ENCODE results near the gene PLCD3. TPM values are rescaled to one million over a fixed set of nuclear protein-coding genes. Genes with fewer than 3 reads are reported as not detected.
"Not testable (repeated sequence)": the region's sequence is repeated elsewhere in the genome, so short reads cannot be mapped to it uniquely, and the experiment has no call there.

The PLCD3 gene
- total RNA-seq, 1 donor = 8.1 TPM

DNA sequence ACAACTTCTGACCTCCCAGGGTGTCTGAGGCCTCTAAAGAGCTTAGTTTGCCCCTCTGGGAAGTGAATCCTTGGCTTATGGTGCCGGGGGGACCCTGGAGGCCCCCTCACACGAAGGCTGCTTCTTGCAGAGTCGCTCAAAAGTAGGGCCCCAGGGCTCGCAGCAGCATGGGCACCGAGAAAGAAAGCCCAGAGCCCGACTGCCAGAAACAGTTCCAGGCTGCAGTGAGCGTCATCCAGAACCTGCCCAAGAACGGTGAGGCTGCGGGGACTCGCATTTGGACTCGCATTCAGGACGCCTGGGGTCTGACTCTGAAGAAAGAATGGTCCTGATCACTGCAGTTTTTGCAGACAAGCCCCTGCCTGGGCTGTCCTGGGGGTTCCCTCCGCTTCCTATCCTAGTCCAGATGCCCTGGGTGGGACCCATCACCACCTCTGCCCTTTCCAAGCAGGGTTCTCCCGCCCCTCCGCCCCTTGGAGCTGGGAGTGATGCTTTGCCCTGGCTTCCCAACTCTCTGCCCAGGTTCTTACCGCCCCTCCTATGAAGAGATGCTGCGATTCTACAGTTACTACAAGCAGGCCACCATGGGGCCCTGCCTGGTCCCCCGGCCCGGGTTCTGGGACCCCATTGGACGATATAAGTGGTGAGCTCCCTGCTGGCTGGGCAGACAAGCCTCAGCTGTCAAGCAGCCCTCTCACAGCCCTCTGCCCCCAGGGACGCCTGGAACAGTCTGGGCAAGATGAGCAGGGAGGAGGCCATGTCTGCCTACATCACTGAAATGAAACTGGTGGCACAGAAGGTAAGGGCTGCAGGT is 3.9 kb upstream of the PLCD3 start:
- DNase-seq (ENCODE audit: low read depth in 2 of 3, low spot score in 2 of 3) = no peak

DNA sequence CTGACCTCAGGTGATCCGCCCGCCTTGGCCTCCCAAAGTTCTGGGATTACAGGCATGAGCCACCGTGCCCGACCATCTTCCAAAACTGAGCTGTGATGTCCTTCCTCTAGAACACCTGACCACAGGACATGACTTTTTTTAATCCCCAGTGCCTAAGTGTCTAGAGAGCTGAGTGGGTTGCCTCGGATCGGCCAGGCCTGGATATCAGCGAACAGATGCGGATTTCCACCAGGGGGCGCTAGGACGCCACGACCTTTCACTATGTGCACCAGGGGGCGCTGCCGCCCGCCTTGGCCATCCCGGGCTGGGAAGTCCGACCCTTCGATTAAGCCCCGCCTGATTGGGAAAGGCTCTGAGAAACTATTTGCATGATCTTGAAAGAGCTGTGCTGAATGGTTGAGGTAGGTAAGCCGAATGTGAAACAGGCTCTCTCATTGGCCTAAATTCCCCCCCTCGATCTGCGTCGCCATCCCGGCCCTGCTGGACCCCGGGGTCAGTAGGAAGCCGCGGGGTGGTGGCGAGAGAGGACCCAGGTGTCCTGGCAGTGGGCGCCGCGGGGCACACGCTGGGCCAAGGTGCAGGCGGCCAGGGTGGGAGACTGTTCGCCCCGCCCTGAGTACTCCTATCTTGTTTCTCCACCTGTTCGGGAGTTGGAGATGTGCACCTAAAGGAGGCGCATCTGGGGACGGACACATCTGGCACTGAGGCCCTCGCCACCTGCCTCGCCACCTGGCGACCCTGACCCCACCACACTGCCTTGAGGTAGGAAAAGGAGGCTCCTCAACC is 3.1 kb upstream of the PLCD3 start, which contains the start of gene ACBD4:
Gene ACBD4, plus strand, starts transcription at position 496 of the 786 bp plus-strand sequence. CDS start 458 bp downstream, outside the sequence.
- peak; percentile 96 to 99 (median 99) for DNase-seq (ENCODE audit: low read depth in 2 of 3, low spot score in 2 of 3)

DNA sequence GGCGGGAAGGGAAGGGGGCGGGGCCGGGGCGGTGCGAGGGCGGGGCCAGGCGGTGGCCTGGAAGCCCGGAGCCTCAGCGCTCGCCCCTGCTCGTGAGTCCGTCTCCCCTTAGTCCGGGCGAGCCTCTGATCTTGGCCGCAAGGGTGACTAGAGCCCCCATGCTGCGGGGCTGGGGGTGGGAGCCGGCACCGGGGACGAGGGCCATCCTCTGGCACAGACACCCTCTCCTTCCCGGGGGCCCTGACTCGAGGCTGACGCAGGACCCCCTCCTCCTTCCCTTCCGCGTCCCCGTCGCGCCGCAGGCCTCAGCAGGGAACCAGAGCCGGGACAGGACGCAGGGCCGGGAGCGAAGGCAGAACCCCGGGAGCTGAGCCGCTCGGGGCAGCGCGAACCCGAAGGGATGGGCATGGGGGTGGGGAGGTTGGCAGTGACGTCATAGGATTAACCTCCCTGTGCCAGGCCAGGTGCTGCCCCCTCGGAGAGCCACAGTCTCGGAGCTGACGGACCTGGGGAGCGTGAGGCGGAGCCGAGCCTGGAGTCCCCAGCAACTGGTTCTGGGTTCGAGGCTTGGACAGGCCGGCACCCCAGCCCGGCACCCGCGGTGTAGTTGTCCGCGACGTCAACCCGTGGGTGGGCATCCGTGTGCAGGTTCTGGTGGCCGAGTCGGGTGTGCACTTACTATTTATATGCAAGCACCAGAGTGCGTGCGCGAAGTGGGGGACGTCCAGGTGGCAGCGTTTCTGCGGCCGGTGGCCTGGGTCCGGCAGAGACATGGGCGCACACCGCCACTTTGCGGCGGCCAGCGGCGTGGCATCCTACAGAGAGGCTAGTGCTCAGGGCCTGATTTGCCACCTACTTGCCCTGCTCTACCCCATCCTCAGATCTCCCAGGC is 503 bp upstream of the PLCD3 start:
- DNase-seq (ENCODE audit: low read depth in 2 of 3, low spot score in 2 of 3) = peak; percentile 71 to 73 (median 72)

DNA sequence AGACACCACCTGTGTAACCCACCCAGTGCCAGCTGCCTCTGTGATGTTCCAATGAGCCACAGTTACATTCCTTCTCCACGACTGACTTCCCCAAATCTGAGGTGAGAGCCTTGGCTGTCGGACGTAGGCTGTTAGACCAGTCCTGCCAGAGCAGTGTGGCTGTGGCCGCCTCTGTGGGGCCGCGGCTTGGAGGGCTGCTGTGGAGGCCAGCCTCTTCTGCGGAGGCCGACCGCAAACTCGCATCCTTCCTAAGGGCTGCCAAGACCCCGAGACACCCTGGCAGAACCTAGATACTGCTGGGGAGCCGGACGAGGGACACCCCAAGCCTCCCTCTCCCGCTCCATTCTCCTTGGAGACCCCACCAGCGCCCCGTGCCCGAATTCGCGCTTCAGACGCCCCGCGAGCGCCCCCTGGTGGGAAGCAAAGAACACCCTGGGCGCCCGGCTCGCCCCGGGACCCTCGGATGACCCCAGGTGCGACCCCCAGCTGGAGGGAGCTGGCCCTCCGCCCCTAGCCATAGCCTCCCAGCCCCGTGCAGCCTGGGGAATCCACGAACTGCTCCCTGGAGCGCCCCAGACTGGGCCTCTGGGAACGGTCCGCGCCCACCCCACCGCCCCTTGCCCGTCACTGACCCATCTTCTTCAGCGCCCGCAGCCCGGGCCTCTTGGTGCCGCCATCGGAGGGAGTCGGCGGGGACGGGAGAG is 547 bp downstream of the PLCD3 start:
- peak in 2 of 3 donors; percentile 50 to 60 for DNase-seq (ENCODE audit: low read depth in 2 of 3, low spot score in 2 of 3)

DNA sequence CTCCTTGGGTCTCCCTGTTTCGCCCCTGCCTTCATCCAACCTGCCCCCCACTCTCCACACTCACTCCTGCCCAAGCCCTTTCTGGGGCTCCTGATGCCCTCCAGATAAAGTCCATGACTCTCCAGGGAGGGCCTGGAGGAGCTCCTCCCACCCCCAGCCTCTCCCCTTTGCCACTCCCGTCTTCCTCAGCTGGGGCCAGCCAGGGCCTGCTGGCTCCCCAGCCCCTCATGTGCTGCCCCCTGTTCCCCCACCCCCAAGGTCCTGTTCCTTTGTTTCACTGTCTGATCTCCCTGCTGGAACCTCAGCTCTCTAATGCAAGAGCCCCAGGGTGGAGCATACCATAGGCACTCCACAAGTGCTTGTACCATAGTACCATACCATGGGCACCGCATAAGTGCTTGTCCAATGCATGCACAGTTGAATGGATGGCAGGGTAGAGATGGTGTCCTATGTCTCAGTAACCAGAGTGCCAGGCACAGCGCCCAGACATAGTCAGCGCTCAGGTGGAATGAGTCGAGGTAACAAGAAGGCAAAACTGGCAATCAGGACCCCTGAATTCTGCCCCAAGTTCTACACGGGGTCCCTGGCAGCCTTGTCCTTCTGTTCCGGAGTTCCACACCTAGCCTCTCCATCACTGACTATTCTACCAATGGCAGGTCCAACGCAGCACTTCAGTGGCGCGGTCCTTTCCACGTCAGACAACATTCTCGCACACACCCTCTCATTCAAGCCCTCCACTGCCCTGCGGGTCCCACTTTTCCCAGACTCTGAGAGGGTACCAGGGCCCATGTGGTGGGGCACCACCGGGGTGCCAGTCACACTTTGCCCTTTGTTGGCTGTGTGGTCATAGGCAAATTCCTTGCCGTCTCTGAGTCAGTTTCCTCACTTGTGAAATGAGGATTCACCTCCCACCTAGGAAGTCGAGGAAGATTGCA is 1.4 kb downstream of the PLCD3 start:
- DNase-seq (ENCODE audit: low read depth in 2 of 3, low spot score in 2 of 3) = no peak

DNA sequence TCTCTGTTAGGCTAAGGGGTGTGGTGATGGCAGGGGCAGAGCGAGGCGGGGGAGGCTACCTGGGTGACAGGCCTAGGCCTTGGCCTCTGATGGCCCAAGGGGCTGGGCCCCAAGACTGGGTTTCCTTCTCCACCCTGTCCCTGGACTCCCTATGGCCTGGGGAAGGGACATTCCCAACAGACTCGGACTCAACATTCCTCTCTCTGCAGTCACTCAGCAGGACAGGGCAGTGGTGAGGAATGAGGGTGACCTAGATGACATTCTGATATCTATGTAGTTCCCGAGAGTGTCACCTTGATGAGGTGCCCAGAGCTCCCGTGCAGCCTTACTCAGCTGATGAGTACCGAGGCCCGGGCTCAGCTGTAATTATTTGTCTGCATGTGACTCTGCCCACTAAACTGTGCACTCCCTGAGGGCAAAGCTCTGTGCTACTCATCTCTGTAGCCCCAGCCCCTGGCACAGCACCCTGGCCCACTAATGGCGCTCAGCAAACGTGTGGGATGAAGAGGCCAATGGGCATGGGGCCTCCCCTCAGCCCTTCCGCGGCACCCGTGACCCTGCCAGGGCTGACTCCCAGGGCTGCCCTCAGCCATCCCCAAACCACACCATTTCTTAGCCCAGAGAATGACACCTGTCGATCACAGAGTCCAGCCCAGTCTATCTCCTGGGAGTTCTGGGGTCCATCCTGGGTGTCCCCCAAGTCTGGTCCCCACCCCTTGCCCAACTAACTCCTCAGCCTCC is 2.2 kb downstream of the PLCD3 start:
- no peak for DNase-seq (ENCODE audit: low read depth in 2 of 3, low spot score in 2 of 3)

DNA sequence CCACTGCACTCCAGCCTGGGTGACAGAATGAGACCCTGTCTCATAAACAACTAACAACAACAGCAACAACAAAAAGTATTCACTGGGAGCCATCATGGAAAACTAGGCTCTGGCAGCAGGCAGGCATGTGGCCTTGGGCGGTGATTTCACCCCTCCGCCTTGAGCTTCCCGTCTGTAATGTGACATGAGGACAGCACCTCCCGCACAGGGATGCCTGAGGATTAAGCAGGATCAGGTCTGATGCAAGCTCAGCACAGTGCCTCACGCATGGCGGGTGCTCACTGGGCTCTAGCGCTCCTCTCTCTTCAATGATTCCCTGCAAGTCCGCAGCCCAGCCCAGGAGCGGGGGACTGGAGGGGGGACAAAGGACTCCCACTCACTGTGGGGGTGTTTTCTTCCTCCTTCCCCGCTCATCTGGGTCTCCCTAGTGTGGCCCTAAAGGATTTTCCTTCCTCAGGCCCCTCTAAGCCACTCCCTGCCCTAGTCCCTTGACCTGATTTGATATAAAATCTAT is 2.8 kb downstream of the PLCD3 start:
- DNase-seq (ENCODE audit: low read depth in 2 of 3, low spot score in 2 of 3) = no peak

DNA sequence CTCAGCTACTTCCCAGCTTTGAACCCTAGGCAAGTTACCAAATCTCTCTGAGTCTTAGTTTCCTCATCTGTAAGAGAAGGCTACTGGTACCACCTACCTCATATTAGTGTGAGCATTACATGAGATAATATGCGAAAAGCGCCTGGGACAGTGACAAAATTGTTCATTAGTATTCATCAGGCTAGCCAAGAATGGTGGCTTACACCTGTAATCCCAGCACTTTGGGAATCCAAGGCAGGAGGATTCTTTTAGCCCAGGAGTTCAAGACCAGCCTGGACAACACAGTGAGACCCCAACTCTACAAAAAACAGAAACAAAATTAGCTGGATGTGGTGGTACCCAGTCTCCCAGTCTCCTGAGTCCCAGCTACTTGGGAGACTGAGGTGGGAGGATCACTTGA is 3.3 kb downstream of the PLCD3 start:
- DNase-seq (ENCODE audit: low read depth in 2 of 3, low spot score in 2 of 3) = no peak

DNA sequence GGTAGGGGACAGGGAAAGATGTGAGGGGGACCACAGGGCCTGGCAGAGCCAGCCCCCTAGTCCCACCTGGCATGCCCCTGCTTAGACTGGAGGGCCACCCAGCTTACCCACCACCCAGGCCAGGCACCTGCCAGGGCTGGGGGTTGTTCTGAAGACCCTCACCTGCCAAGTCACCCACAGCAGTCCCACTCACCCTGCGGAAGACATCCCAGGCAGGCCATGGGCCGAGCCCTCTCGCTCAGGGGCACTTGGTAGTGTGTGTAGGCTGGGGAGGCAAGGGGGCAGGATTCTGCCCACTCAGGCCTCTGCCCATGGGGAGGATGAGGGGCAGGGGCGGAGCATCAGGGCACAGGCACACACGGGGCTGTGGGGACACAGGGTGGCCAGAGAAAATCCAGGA is 4.0 kb downstream of the PLCD3 start:
- no peak for DNase-seq (ENCODE audit: low read depth in 2 of 3, low spot score in 2 of 3)

DNA sequence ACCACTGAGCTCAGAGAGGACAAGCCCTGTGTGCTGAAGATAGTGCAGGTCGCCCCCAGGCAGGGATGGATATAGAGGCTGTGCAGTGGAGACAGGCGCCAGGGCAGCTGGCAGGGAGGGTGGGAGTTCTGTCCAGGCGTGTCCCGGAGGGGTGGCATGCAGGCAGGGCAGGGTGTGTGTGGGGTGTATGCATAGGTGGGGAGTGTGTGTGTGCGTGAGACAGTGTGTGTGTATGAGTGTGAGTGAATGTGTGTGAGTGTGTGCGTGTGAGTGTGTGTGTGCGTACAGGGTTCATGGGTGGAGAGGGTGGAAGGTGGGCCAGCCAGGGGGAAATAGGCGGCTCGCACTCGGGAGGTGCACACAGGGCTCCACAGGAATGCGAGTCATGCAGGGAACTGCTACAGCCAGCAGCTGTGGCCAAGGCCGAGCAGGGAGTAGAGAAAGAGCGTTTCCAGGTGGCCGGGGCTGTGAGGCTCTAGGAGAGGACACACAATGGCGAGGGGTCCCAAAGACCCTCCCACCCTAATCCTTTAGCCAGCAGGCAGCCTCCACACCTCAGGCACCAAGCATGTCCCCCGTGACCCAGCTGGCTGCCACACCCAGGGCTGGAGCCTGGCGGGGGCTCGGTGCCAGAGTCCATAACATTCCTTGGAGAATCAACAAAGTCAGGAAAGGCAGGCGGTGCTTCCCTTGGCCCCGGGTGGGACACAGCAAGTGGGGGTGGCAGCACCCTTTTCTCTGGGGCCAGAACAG is 4.6 kb downstream of the PLCD3 start:
- no peak for DNase-seq (ENCODE audit: low read depth in 2 of 3, low spot score in 2 of 3)

DNA sequence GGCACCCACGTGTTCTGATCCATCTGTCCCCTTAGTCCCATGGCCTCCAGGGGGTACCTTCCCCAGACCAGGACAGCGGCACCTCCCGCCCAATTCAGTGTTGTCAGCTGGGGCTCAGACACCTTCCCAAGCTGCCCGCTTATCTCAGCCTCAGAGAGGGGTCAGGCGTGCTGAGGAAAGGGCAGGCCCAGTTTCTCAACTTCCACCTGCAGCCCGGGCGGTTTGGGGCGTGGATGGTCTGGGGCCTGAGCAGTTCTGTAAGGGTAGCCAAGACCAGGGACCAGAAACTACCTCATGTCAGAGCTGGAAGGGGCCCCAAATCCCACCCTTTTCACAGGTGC is 5.1 kb downstream of the PLCD3 start:
- no peak for DNase-seq (ENCODE audit: low read depth in 2 of 3, low spot score in 2 of 3)

DNA sequence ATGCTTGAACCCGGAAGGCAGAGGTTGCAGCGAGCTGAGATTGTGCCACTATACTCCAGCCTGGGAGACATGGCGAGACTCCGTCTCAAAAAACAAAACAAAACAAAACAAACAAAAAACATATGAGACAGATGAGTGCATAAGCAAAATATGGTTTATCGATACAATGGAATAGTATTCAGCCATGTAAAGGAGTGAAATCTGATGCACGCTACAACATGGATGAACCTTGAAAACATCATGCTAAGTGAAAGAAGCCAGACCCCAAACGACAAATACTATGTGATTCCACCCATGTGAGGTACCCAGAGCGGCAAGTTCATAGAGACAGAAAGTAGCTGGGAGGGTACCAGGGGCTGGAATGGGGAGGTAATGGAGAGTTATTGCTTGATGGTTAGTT is 6.8 kb downstream of the PLCD3 start:
- DNase-seq (ENCODE audit: low read depth in 2 of 3, low spot score in 2 of 3) = no peak

DNA sequence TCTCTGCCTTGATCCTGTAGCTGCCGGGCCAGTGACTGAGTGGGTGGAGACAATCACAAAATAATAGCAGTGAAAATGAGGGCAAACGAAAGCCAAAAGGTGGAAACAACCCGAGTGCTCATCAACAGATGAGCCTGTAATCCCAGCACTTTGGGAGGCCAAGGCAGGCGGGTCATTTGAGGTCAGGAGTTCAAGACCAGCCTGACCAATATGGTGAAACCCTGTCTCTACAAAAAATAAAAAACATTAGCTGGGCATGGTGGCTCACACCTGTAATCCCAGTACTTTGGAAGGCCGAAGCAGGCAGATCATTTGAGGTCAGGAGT is 7.6 kb downstream of the PLCD3 start:
- DNase-seq (ENCODE audit: low read depth in 2 of 3, low spot score in 2 of 3) = not testable (repeated sequence)

DNA sequence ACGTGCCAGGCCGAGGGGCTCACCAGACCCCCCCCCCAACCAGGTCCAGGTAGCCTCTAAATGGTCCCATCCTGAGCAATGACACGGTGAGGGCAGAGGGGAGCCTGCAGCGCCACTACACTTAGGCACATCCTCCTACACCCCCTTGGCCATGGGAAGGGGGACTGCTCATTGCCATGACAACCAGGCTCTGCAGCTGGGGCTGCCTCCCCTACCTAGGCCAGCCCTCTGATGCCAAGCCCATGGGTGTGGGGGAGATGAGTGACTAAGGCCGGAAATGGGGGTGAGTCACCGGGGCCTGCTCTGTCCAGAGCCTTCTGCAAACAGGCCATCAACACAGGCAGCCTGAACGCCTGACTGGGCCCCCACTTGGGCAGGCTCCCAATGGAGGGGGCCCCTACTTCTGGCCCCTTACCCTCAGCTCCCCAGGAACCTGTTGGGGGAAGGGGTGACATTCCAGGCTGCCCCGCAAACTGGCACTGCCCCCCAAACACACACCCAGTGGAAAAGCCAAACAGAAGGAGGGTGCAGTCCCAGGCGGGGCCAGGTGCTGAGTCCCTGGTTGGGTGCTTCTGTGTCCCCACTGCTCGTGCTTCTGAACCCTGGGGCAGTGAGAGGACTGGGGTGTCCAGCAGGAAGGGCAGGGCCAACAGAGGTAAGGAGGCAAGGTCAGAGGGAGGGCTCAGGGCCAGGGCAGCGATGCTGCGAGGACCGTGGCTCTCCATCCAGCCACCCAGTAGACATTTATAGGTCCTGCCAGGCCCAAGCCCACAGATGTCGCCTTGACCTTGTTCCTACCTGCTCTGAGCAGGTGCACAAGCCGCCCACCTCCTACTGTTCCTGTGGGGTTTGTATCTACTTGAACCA is 8.2 kb downstream of the PLCD3 start:
- peak in 2 of 3 donors; percentile 74 to 81 for DNase-seq (ENCODE audit: low read depth in 2 of 3, low spot score in 2 of 3)

DNA sequence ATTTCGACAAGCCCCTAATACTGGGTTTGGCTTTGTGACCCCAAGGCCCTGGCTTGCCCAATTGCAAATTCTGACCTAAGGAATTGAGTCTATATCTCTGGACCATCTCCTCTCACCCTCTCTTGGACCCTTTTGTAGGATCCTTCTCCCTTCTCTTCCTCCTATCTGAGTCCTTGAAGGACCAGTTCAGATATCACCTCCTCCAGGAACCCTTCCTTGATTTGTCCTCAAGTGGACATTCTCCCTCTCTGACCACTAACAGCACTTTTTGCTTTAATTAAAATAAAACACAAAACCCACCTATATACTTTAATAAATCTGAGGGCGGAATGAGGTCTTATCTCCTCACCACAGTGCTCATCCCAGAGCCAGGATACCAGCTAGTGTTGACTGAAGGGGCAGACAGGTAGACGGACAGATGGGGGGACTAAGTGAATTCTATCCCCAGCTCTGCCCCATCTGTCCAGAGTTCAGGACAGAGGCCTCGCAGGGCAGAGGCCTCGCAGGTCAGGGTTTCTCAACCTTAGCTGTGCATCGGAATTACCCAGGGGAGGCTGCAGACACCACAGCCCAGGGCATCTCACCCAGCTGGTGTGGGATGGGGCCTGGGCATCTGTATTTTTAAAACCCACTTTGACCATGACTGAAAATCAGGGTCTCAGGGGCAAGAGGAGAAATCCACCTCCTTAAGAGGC is 9.1 kb downstream of the PLCD3 start:
- no peak for DNase-seq (ENCODE audit: low read depth in 2 of 3, low spot score in 2 of 3)

DNA sequence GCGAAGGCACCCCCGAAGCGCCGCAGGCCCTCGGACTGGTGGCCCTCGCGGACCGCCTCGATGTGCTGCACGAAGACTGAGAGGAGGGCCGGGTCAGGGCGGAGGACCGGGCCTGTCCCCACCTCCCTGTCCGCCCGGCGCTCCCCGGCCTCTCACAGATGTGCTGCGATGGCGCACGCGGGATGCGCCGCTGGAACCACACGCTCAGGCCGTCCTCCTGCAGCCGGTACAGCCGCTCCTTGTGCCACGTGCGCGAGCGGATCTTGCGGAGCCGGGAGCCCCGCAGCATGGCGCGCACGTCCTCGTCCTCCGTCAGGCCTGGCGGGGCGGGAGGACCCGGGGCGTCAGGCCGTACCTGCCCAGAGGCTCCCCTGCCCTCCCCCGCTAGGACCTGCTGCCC is 11.3 kb downstream of the PLCD3 start:
- DNase-seq (ENCODE audit: low read depth in 2 of 3, low spot score in 2 of 3) = no peak
